Hematopoietic multipotent progenitor cell (in vitro differentiated cells): Measurements from ENCODE around the gene MED10. TPM values are rescaled to one million over a fixed set of nuclear protein-coding genes. Genes with fewer than 3 reads are reported as not detected.

Source experiments
- DNase-seq, 3 donors: peaks; one replicate each; pipeline ENCODE4 v3.0.0-alpha.2; 2011 to 2015; ENCODE audit warnings: low read depth in 2 of 3, low spot score in 2 of 3
- total RNA-seq: library from RNA; depleted of rRNA; stranded (reverse); fragments of >200 nt; gene quantifications from one replicate; pipeline ENCODE4 v1.2.3, GENCODE V29; 2012

The MED10 gene
- total RNA-seq, 1 donor, result 8.6 TPM

GRCh38 chr5:6353602-6354302, 24.6 kb downstream of the MED10 start:
- DNase-seq, result no peak

DNA sequence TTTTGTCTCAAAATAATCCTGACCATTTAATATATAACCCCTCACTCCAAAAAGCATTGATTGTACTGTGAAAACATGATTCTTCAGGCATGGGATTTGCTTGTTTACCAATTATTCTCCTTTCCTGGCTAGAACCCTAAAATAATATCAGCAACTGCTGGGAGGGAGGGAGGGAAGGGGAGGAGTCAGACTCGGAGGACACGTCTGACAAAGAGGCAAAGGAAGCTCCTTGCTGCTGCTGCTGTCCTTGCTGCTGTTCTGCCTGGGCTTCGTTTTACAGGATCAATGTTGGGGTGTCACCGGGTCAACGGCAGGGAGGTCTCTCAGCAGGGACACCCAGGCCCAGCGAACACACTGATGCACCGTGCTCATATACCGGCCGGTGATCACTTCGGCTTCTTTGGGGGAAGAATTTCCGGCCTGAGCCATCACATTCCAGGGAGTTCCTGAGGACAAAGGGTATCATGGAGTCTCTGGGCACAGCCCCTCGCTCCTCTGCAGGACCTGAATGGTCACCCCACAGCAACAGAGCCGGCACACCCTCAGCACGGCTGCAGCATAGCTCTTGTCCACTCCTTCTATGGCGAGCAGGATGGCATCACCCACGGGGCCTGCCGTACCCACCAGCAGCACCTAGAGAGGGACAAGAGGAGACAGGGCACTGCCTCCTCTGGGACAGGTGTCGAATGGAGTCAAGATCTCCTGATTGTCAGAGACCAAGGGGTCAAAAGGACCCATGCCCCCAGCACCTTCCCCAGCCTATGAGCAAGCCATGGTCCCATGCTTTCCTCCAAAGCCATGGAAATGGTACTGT, 27.9 kb downstream of the MED10 start:
- DNase-seq, result no peak

GRCh38 chr5:6349387-6349786, 29.0 kb downstream of the MED10 start:
- DNase-seq, result no peak

- DNase-seq, result no peak
Measured at GRCh38 chr5:6348476-6349000, 29.8 kb downstream of the MED10 start.

DNA sequence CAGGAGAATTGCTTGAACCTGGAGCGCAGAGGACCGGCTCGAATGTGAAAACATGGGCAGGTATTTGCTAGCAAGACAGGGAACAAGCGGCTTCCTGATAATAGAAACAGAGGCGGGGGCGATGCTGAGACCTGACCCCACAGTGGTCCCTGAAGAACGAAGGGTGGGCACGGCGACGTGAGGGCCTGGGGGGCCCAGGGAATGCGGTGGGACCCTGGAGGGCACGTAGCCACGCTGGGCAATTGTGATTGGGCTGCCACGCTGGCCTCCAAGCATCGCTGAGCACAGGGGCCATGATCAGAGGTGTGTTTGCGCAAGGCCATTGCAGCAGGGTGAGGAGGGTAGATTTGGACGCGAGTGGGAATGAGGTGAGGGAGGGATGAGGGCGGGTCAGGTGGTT, 30.7 kb downstream of the MED10 start:
- DNase-seq, result no peak

GRCh38 chr5:6347165-6347564, 31.2 kb downstream of the MED10 start:
- DNase-seq, result no peak

DNA sequence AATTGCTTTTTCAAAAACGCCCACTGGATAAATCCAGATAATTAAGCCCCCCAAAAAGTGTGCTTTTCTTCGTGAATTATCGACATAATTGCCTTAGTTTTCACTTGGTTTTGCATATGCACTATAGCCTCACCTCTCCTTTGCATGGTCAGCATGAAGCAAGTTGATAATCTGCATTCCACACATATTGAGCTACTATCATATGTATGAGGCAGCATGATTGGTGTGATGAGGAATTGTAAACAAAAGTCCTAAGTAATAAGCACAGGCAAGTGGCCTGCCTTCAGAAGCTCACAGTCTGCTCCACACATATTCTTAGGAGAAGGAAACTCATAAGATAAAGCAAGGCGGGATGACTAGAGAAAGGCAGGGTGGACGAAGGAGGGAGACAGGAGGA, 33.8 kb downstream of the MED10 start:
- DNase-seq, result no peak

GRCh38 chr5:6343951-6344592, 34.3 kb downstream of the MED10 start:
- no peak for DNase-seq

- no peak for DNase-seq
Measured at GRCh38 chr5:6342689-6343315, 35.5 kb downstream of the MED10 start.

GRCh38 chr5:6340100-6340499, 38.2 kb downstream of the MED10 start:
- no peak for DNase-seq

DNA sequence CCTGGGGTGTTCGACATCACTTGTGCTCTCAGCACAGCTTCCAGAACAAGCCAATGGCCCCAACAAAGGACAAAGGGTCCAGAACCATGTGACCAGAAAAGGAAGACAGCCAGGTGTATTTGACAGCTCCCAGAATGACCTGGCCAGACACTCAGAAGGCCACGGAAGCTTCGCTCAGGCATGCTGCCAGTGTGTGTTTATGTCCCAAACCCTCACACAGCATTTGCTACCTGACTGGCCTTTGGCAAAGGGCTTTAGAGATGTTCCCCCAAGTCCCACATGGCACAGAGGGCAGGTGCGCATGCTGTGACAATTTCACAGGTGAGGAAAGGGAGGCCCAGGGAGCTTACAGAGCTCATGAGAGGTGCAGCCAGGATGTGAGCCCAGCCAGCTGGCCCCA, 39.5 kb downstream of the MED10 start:
- DNase-seq, result no peak

DNA sequence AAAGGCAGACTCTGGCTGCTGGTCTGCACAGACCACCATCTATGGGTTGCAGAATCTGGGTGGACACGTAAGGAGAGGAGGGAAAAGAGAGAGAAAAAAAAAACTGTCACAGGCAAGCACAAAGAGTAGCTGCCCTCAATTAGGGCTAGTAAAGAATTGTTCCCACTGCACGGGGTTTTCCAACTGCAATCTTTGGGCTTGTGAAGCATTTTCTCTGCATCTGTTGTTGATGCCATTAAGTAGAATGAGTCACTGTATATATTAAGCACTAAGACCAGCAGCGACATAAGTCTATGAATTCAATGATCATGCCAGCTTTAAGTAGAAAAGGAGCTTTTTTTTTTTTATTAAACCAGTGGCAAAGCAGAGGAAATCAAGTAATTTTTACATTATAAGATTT, 40.2 kb downstream of the MED10 start:
- no peak for DNase-seq

DNA sequence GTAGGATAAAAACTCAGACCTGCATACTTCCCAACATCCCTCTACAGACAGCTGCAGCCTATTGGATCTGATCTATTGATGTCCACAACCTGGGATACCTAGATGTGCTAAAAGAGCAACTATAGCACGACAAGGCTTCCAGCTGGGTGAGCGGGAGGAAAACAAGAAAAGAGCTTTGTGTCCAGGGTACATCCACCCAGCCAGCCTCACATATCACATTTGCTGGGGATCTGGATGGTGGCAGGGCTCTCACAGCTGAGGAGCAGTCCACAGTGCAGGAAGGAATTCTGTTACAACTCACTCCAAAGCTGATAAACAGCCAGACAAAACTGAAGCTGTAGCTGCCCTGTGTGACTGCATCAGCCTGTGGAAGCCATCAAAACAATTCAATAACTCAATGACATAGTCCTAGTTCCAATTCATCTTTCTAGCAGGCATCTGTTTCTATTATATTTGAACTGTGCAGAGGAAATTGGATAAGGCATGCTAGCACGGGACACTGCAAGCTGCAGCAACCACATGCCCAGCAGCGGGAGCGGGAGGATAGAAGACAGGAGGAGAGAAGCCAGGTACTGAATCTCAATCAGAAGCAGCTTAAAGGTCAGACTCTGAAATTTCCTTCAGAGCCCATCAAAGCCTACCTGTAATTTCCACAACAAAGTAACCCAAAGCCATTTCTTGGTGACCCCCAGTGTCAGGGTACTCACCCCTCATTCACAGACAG, 45.0 kb downstream of the MED10 start:
- no peak for DNase-seq

GRCh38 chr5:6328173-6328572, 50.2 kb downstream of the MED10 start:
- peak in 2 of 3 donors; percentile 5 to 32 for DNase-seq

- no peak for DNase-seq
Measured at GRCh38 chr5:6326776-6327175, 51.6 kb downstream of the MED10 start.

DNA sequence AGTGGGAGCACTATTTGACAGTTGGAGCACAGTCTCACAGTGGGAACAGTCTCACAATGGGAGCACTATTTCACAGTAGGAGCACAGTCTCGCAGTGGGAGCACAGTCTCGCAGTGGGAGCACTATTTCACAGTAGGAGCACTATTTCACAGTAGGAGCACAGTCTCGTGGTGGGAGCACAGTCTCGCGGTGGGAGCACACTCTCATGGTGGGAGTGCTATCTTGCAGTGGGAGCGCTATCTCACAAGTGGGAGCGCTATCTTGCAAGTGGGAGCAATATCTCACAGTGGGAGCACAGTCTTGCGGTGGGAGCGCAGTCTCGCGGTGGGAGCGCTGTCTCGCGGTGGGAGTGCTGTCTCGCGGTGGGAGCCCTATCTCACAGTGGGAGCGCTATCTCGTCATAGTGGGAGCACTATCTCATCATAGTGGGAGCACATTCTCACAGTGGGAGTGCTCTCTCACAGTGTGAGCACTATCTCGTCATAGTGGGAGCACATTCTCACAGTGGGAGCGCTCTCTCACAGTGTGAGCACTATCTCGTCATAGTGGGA, 56.1 kb downstream of the MED10 start:
- DNase-seq, result no peak
